Adipose tissue (tissue), 3 donors: ENCODE results near the gene OR2W1. TPM values are rescaled to one million over a fixed set of nuclear protein-coding genes. Genes with fewer than 3 reads are reported as not detected.

Experiments
- H3K27ac ChIP-seq: one replicate; pipeline ENCODE4 v1.5.1; 2013; ENCODE audit warnings: low read depth, low read length
- WGBS, 3 donors: extraction: QIAGEN DNeasy Blood & Tissue Kit; methylation state at CpG; one replicate each; pipeline ENCODE4 v1.1.7; 2013; 5-methylcytosine and 5-hydroxymethylcytosine counted together
- polyA plus RNA-seq, 3 donors: library from polyadenylated mRNA; stranded (reverse); fragments of 200-250 nt; gene quantifications; one replicate each; pipeline ENCODE4 v1.2.3, GENCODE V29; 2013
- donor health status: healthy with polysubstance abuse.
- donor health status: Bipolar disorder and iron deficiency.
- donor health status: healthy.

Gene OR2W1
- polyA plus RNA-seq, 3 donors = not detected

GRCh38 chr6:29008089-29008488, 36.9 kb downstream of the OR2W1 start:
- H3K27ac ChIP-seq = no peak overlapping the region
- WGBS, 3 donors = 76 to 90% (median 82%) methylated on average over 2 of the region's 2 CpGs

GRCh38 chr6:29005183-29005885, 39.6 kb downstream of the OR2W1 start, which contains the start of gene ZNF311:
Gene ZNF311 (minus strand): TSS chr6:29005315. CDS start chr6:29003954, 1,361 bp downstream.
- WGBS, 3 donors = 6 to 7% (median 6%) methylated on average over 29 of the region's 29 CpGs

DNA sequence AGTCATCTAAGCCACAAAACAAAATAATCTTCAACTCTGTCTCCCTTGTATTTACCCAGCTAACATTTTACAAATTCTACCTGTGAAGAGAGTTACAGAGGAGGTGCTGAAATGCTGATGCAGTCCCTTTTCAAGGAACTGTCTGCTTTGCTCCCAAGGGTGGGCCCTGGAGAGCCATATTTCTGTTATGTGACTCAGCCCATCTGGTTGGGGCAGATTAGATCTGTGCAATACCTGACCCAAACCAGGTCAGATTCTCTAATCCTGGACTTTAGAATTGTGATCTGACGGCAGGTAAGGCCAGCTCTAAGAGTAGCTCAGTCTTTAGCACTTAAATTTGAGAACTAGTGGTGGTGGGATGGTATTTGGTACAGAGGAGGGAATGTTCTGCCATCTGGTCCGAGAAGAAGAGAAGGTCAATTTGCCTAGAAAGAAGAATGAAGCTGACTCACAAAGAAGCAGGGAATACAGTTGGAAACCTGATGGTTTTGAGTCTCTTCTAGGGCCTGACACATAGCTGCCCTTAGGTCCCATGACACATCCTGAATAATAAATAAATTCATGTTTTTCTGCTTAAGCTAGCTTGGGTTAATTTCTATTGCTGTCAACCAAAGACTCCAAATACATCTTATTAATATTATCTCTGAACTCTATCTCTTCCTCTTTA, 48.0 kb downstream of the OR2W1 start:
- WGBS, 3 donors = 77 to 91% (median 83%) methylated on average over 2 of the region's 2 CpGs
- H3K27ac ChIP-seq = no peak overlapping the region

More at GRCh38 chr6:29005183-29005885, 39.6 kb downstream of the OR2W1 start, which contains the start of gene ZNF311:
- no peak within 1 kb of the TSS for H3K27ac ChIP-seq

GRCh38 chr6:28995093-28995650, 49.8 kb downstream of the OR2W1 start:
- no peak overlapping the region for H3K27ac ChIP-seq
- WGBS, 3 donors = 91 to 93% (median 93%) methylated on average over 8 of the region's 8 CpGs

Other genes with a start within 250 kb of the OR2W1 start
- gene TRIM27, start 121.2 kb downstream of the OR2W1 start, polyA plus RNA-seq = 10 to 100 TPM; 25.9 to 33.3 (median 26.2) TPM
- 1 to 10 TPM in 1 of 3 donors, under 1 TPM in 2; 0.29 to 1.0 (median 0.61) TPM for gene ZNF311, start 39.9 kb downstream of the OR2W1 start, polyA plus RNA-seq
- not detected for gene OR2B3, start 42.1 kb upstream of the OR2W1 start, polyA plus RNA-seq
- gene OR2J1, start 54.3 kb upstream of the OR2W1 start, polyA plus RNA-seq = not detected
- not detected for gene OR2J3, start 62.9 kb upstream of the OR2W1 start, polyA plus RNA-seq
- not detected for gene OR2J2, start 125.7 kb upstream of the OR2W1 start, polyA plus RNA-seq